Nephron (organoid): Measurements from ENCODE around the gene SEC24D.

ENCODE experiments used
- H3K27ac Mint-ChIP-seq, 3 experiments: 2 replicates each; pipeline ENCODE4 v1.8.0; 2020; ENCODE audit warnings: mixed read lengths in 3 of 3, mild to moderate bottlenecking in 2 of 3, moderate library complexity in 1 of 3
- H3K27me3 Mint-ChIP-seq: 2 replicates; pipeline ENCODE4 v1.8.0; 2021; ENCODE audit warnings: low read depth, mild to moderate bottlenecking, moderate library complexity, mixed read lengths
- H3K36me3 Mint-ChIP-seq: 2 replicates; pipeline ENCODE4 v1.8.0; 2020; ENCODE audit warnings: low read depth, mixed read lengths
- H3K4me1 Mint-ChIP-seq: 2 replicates; pipeline ENCODE4 v1.8.0; 2020; ENCODE audit warnings: mixed read lengths
- H3K4me3 Mint-ChIP-seq, 3 experiments: 2 replicates each; pipeline ENCODE4 v1.8.0; 2020; ENCODE audit warnings: mild to moderate bottlenecking in 3 of 3, mixed read lengths in 3 of 3, moderate library complexity in 2 of 3
- H3K9me3 Mint-ChIP-seq: 2 replicates; pipeline ENCODE4 v1.8.0; 2020; ENCODE audit warnings: mixed read lengths
- CTCF ChIP-seq, 3 experiments: fragments of 200-600 bp; sonication (generic); IDR thresholded peaks; one replicate each; pipeline ENCODE4 v1.5.0; 2021; ENCODE audit warnings: antibody characterized with exemption in 3 of 3; ENCODE audit not compliant: unreplicated experiment in 3 of 3

SEC24D gene

GRCh38 chr4:118765399-118765798 is 70.5 kb downstream of the SEC24D start:
- Mint-ChIP-seq H3K27me3 (no peaks in the 10 kb centered on the region), H3K4me3 (no peak overlapping the region)

GRCh38 chr4:118762730-118763477 is 73.0 kb downstream of the SEC24D start:
- H3K27me3 Mint-ChIP-seq, result no peaks in the 10 kb centered on the region
- peak overlapping the region; percentile 89 to 97 (median 96) for H3K27ac Mint-ChIP-seq
- peaks cover 85% of the 10 kb centered on the region for H3K4me1 Mint-ChIP-seq
- peaks cover 32% of the 10 kb centered on the region for H3K36me3 Mint-ChIP-seq
- H3K9me3 Mint-ChIP-seq, result no peaks in the 10 kb centered on the region
- H3K4me3 Mint-ChIP-seq, result peak overlapping the region in 2 of 3 experiments; percentile 2 to 4
- no peak for TF ChIP-seq CTCF (IDR thresholded peaks at IDR 0.05; ENCODE audit: unreplicated experiment in 3 of 3)

More at GRCh38 chr4:118765399-118765798, 70.5 kb downstream of the SEC24D start:
- Mint-ChIP-seq H3K27ac (peak overlapping the region; percentile 87 to 97 (median 88)), H3K9me3 (no peaks in the 10 kb centered on the region), H3K36me3 (peaks cover 33% of the 10 kb centered on the region), H3K4me1 (peaks cover 80% of the 10 kb centered on the region)
- TF ChIP-seq CTCF (IDR thresholded peaks at IDR 0.05; ENCODE audit: unreplicated experiment in 3 of 3), result no peak

- Mint-ChIP-seq H3K36me3 (peaks cover 32% of the 10 kb centered on the region), H3K27me3 (no peaks in the 10 kb centered on the region), H3K4me3 (no peak overlapping the region), H3K27ac (peak overlapping the region; percentile 89 to 97 (median 96)), H3K9me3 (no peaks in the 10 kb centered on the region), H3K4me1 (peaks cover 91% of the 10 kb centered on the region)
- TF ChIP-seq CTCF (IDR thresholded peaks at IDR 0.05; ENCODE audit: unreplicated experiment in 3 of 3), result no peak
Observed at GRCh38 chr4:118762155-118762554, 73.8 kb downstream of the SEC24D start.

- H3K36me3 Mint-ChIP-seq, result peaks cover 26% of the 10 kb centered on the region
- H3K4me1 Mint-ChIP-seq, result peaks cover 89% of the 10 kb centered on the region
- no peak for TF ChIP-seq CTCF (IDR thresholded peaks at IDR 0.05; ENCODE audit: unreplicated experiment in 3 of 3)
- H3K4me3 Mint-ChIP-seq, result peak overlapping the region in 1 of 3 experiments; percentile 5
- no peaks in the 10 kb centered on the region for H3K9me3 Mint-ChIP-seq
- H3K27ac Mint-ChIP-seq, result peak overlapping the region; percentile 89 to 97 (median 96)
- H3K27me3 Mint-ChIP-seq, result no peaks in the 10 kb centered on the region
Observed at GRCh38 chr4:118761397-118762016, 74.4 kb downstream of the SEC24D start.

GRCh38 chr4:118760493-118760892 is 75.4 kb downstream of the SEC24D start:
- Mint-ChIP-seq H3K9me3 (no peaks in the 10 kb centered on the region), H3K27me3 (no peaks in the 10 kb centered on the region), H3K4me1 (peaks cover 89% of the 10 kb centered on the region), H3K36me3 (peaks cover 22% of the 10 kb centered on the region), H3K4me3 (no peak overlapping the region), H3K27ac (peak overlapping the region; percentile 76 to 97 (median 84))
- TF ChIP-seq CTCF (IDR thresholded peaks at IDR 0.05; ENCODE audit: unreplicated experiment in 3 of 3), result no peak
